OCI-LY7 (cell line): ENCODE results near the gene DENND4A.

Experiments
- CTCF ChIP-seq: fragments of 200-600 bp; sonication (generic); conservative IDR thresholded peaks from 2 replicates; pipeline ENCODE4 v1.5.1; 2014; ENCODE audit warnings: mild to moderate bottlenecking, antibody characterized with exemption, low read length, moderate library complexity, mixed read lengths
- EZH2phosphoT487 ChIP-seq: fragments of 200-600 bp; sonication (generic); IDR thresholded peaks from 2 replicates; pipeline ENCODE4 v1.6.1; 2018; ENCODE audit warnings: low read depth, borderline replicate concordance, mild to moderate bottlenecking, mixed run types, antibody characterized with exemption, low read length, moderate library complexity, mixed read lengths

- TF ChIP-seq CTCF (no peak), EZH2phosphoT487 (no peak)
Measured at GRCh38 chr15:65832549-65833364, 40.7 kb upstream of the DENND4A start.
